NCI-H1105 (cell line): ENCODE data around the gene MS4A4A.

ENCODE experiments used
- DNase-seq: peaks from one replicate; lab custom pipeline; 2025; lab: John Stamatoyannopoulos, UW

The MS4A4A gene

GRCh38 chr11:60349990-60350389, 69.5 kb downstream of the MS4A4A start:
- DNase-seq, result no peak

- no peak for DNase-seq
These were observed 77.3 kb downstream of the MS4A4A start for GRCh38 chr11:60357771-60358170.
